ENCODE results near the gene TNFRSF13B.

The TNFRSF13B gene

DNA sequence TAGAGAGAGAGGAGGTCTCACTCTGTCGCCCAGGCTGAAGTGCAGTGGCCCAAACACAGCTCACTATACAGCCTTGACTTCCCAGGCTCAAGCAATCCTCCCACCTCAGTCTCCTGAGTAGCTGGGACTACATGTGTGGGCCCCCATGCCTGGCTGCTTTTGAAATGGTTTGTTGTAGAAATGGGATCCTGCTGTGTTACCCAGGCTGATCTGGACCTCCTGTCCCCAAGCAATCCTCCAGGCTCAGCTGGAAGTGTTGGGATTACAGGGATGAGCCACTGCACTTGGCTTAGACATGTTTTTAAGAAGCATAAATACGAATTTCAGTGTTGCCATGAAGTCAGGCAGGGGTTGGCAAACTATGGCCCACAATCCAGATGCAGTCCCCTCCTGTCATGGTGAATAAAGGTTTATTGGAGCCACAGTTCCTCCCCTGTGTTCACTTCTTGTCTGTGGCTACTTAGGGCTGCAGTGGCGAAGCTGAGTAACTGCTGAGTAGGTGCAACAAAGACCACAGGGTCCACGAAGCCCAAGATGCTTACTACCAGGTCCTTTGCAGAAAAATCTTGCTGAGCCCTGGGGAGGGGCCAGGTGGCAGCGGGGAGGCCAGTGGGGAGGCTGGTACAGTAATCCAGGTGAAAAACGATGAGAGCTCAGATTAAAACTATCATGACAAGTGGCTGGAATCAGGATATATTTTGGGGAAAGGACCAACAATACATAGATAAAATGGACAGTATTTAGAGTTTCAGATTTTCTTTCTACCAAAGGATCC, 35.2 kb downstream of the TNFRSF13B start:
- DNase-seq = no peak

DNA sequence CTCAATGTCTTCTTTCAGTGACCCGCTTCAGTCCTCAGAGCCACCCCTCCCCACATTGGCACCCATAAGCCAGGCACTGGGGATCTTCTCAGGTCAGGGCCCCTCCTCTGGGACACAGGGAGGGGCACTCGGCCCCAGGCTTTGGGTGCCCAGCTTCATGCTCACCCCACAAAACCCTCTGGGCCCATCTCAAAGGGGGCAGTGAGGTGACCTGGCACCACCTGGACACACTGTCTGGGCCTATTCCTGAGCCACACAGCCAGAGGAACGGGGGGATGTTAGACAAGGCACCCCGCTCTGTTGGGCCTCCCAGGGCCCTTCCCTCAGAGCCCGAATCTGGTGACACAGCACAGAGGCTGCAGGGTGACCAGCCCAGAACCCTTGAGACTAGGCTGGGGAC, 36.1 kb downstream of the TNFRSF13B start:
- DNase-seq = no peak

- DNase-seq = no peak
These were observed 36.7 kb downstream of the TNFRSF13B start for GRCh38 chr17:16935241-16935663.

GRCh38 chr17:16934836-16935235, 37.1 kb downstream of the TNFRSF13B start:
- DNase-seq = no peak

DNA sequence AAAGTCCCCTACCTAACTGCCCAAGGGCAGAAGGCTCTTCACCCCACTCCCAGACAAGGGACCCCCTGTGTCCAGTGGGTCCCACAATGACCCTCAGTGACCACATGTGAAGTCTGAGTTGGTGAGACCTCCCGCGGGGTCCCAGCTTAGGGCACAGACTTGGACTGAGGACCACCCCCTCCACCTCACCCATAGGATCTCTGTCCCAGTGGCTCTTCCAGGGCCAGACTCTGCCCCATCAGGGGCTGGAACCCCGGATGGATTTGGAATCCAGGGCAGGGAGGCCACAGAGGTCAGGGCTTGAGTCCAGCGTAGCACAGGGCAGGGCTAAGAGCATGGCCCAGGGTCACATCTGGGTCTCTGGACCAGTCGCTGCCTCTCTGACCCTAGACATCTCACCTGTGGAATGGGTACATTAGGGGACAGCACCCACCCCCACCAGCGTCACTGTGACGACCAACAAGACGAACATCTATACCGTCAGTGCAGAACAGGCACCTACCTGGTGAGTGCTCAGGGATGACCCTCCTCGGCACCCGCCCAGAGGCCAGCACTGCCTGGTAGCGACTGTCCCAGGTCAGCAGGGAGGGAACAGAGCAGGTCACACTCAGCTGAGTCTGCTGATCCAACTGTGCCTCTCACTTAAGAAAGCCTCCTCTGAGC, 37.7 kb downstream of the TNFRSF13B start:
- no peak for DNase-seq

GRCh38 chr17:16933317-16934132, 38.4 kb downstream of the TNFRSF13B start:
- no peak for DNase-seq

DNA sequence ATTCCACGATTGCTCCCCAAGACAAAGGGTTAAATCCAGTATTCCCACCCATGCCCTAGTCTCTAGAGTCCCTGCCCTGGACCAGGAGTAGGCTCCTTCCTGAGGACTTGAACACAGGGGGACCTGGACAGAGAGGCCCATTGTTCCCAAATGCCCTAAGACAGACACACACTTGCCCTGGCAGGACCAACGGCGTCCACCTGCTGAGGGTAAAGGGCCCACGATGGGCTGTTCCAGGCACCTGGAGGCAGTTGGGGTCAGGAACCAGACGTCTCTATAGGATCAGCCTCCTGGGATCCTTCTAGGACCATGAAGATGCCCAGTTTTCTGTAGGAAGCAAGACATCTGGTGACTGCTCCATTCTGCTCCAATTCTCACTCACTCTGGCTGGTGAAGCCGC, 39.3 kb downstream of the TNFRSF13B start:
- DNase-seq = no peak

- DNase-seq = no peak
These were observed 39.8 kb downstream of the TNFRSF13B start for GRCh38 chr17:16932156-16932555.

- no peak for DNase-seq
These were observed 40.4 kb downstream of the TNFRSF13B start for GRCh38 chr17:16931318-16932060.

DNA sequence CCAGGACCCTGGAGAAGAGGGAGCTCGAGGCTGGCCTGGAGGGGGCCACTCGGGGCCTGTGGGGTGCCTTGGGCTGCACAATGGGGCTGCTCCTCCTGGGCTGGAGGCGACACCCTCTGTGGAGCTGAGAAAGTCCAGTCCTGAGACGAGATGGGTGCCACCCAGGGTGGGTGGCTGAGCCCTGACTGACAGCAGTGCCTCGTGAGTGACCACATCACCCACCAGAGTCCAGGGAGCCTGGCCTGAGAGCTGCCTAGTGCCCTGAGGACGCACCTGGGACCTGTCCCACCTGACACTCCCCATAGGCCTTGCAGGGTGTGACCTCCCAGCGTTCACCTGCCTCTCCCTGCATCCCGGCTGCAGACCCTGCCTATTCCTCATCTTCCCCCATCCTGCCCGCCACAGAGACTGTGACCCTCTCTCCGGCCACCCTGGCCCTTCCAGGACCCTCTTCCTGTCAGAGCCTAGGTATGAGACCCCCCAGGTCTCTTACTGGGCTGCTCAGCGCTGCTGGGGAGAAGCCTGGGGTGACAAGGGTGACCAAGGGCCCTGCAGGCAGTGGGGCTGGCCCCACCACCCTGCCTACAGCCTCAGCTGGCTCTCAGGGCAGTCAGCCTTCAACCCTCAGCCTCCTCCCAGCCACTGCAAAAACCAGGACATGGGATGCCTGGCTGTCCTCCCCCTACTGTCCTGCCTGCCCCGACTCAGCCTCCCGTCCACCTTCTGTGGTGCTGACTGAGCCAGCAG, 41.2 kb downstream of the TNFRSF13B start:
- no peak for DNase-seq

DNA sequence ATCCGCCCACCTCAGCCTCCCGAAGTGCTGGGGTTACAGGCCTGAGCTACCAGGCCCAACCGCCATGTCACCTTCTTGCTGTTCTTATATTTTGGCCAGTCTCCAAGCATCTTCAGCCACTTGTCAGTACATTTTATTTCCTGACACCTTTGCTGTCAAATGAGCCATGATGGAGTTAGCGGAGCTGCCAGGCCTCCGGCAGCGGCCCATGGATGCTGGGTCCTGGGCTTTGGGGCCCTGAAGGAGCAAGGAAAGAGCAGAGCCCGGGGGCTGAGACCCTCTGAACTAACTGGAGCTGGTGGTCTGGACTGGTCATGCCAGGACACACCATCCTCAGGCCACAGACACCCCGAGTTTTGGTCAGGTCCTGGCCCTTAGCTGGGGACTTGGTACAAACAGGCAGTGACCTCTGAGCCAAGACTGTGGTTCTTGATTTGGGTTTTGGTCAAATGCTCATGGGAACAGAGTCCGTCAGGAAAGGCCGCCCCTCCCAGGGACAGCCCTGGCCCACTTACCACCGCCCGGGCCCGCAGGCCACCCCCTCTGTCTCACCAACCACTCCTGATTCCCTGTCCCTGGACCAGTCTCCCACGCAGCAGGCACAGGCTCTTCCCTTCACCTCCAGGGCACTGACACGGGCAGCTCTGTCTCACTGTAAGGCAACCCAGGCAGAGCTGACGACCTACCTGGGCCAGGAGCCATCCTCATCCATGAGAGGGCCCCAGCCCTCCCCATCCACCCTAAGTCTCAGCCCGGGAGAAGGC, 42.0 kb downstream of the TNFRSF13B start:
- DNase-seq = no peak

- DNase-seq = no peak
These were observed 42.8 kb downstream of the TNFRSF13B start for GRCh38 chr17:16929035-16929680.

DNA sequence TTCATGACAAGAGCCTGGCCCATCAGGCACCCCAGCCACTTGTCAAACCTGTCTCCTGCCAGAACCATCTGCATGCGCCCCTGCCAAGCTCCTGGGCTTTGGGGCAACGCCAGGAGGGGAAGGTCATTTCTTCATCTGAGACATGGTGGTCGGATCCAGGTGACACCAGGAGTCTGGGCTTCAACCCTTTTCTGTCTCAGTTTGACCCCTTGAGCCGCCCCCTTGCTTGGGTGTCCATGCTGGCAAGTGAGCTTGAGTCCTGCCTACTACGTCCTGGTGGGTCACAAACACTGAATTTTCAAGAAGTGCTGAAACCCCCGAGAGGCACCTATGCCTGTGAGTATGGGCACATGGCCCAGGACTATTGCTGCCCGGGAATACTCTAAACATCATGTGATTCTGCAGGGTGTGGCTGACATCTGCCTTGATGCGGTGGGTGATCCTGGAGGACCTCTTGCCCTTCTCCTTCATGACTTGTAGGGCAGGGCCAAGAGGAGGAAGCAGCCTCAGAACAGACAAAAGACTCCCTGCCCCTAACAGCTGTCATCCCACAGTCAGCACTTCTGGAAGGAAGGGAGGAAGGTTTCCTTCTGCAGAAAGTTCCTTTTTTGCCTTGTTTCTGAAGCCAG, 43.4 kb downstream of the TNFRSF13B start:
- no peak for DNase-seq

DNA sequence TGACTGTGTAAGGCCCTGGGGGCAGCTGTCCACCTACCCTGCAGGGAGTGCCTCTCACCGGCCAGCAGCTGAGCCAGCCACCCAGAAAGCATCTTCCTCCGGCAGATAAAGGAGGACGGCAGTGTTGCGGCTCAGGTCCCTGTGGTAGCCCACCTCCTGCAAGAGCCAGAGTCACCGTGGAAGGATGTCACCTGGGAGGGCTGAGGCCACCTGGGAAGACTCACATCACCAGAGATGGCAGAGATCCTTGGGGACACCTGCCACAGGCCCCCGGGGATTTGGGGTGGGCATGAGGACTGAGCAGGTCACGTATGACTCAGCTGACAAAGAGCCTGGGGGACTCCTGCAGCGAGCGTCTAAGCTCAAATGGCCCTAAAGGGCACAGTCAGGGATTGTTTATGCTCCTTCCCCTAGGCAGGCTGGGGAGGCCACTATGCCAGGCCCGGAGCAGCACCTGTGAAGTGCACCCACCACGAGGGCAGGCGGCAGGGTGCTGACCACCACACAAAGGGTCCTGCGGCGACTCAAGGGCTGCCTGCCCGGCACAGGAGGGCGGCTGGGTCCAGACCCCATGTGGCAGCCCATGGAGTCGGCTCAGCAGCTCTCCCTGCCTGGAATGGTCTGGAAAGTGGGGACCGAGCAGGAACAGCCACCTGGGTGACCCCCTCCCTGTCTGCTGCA, 44.1 kb downstream of the TNFRSF13B start:
- DNase-seq = no peak

- DNase-seq = no peak
These were observed 45.1 kb downstream of the TNFRSF13B start for GRCh38 chr17:16926571-16927451.

- no peak for DNase-seq
These were observed 45.8 kb downstream of the TNFRSF13B start for GRCh38 chr17:16926061-16926511.

DNA sequence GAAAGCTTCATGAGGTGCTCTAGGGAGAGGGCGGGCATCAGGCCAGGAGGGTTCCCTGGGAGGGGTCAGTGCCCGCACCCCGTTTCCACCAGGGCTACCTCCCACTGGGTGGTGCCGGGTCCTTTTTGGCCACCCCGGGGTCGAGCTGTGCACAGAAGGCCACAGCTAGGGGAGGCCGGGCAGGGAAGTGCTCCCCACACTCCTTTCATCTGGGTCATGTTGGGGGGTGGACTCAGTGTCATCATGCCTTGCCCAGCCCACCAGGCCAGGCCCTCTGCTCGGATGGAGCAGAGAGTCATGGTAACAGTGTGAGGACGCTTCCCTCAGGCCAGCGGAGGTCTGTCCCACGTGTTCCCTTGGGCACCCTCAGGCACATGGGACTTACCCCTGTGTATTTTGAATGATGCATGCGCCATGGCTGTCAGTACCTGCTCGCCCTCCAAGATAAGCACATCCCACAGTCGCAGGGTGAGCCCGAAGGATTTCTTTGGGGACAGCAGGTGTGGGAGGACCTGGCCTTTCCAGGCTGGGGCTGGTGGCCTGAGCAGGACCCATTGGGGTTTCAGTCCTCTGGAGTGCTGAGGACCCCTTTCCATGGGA, 46.4 kb downstream of the TNFRSF13B start:
- no peak for DNase-seq
